DND-41 (cell line): Measurements from ENCODE around the gene SAMD4A.

Experiments used
- CTCF ChIP-seq: IDR thresholded peaks from 2 replicates; pipeline ENCODE4 v1.5.1; 2012; ENCODE audit warnings: borderline replicate concordance, low read length, moderate library complexity, mild to moderate bottlenecking; ENCODE audit not compliant: poor library complexity, severe bottlenecking; ENCODE audit errors: extremely low read depth
- EZH2 ChIP-seq: IDR thresholded peaks from 3 replicates; pipeline ENCODE4 v1.6.1; 2012; ENCODE audit warnings: borderline replicate concordance, low read depth, mild to moderate bottlenecking, moderate library complexity, low read length, inconsistent platforms; ENCODE audit not compliant: severe bottlenecking

- TF ChIP-seq CTCF, result no peak
- TF ChIP-seq EZH2, result no peak
Measured at GRCh38 chr14:54772451-54772881, 205.5 kb downstream of the SAMD4A start.
